H9 (cell line): ENCODE measurements around the gene GRK4. TPM values are rescaled to one million over a fixed set of nuclear protein-coding genes. Genes with fewer than 3 reads are reported as not detected.

ENCODE experiments used
- DNase-seq: peaks from one replicate; pipeline ENCODE4 v3.0.0-alpha.2; 2017
- H2AFZ ChIP-seq: one replicate; pipeline ENCODE4 v1.6.1; 2013; ENCODE audit warnings: mild to moderate bottlenecking, low read length, control low read depth, moderate library complexity
- H2AK5ac ChIP-seq: 2 replicates; pipeline ENCODE4 v1.6.1; 2013; ENCODE audit warnings: low read length, control low read depth, mixed read lengths; ENCODE audit not compliant: insufficient read length
- H2BK120ac ChIP-seq: one replicate; pipeline ENCODE4 v1.6.1; 2013; ENCODE audit warnings: low read depth, mild to moderate bottlenecking, low read length, control low read depth, inconsistent platforms; ENCODE audit not compliant: poor library complexity, severe bottlenecking
- H2BK12ac ChIP-seq: 2 replicates; pipeline ENCODE4 v1.6.1; 2013; ENCODE audit warnings: low read length, control low read depth, mixed read lengths, low read depth; ENCODE audit not compliant: insufficient read length
- H2BK15ac ChIP-seq: 2 replicates; pipeline ENCODE4 v1.6.1; 2013; ENCODE audit warnings: low read depth, low read length, control low read depth
- H2BK20ac ChIP-seq: one replicate; pipeline ENCODE4 v1.6.1; 2013; ENCODE audit warnings: low read depth, mild to moderate bottlenecking, low read length, control low read depth, inconsistent platforms; ENCODE audit not compliant: poor library complexity, severe bottlenecking
- H2BK5ac ChIP-seq: 2 replicates; pipeline ENCODE4 v1.6.1; 2013; ENCODE audit warnings: low read length, control low read depth, mixed read lengths; ENCODE audit not compliant: insufficient read length
- H3K14ac ChIP-seq: 2 replicates; pipeline ENCODE4 v1.6.1; 2013; ENCODE audit warnings: low read length, control low read depth; ENCODE audit not compliant: insufficient read depth
- H3K18ac ChIP-seq: 2 replicates; pipeline ENCODE4 v1.6.1; 2013; ENCODE audit warnings: low read depth, mild to moderate bottlenecking, mixed read lengths, low read length, control low read depth; ENCODE audit not compliant: insufficient read length
- H3K23ac ChIP-seq: 2 replicates; pipeline ENCODE4 v1.6.1; 2013; ENCODE audit warnings: low read length, control low read depth, mixed read lengths, low read depth; ENCODE audit not compliant: insufficient read length
- H3K23me2 ChIP-seq: 2 replicates; pipeline ENCODE4 v1.6.1; 2013; ENCODE audit warnings: low read depth, mild to moderate bottlenecking, mixed read lengths, low read length, control low read depth; ENCODE audit not compliant: insufficient read length, poor library complexity, severe bottlenecking
- H3K27ac ChIP-seq: 2 replicates; pipeline ENCODE4 v1.5.1; 2013; ENCODE audit warnings: low read length, control low read depth, mixed read lengths, low read depth; ENCODE audit not compliant: insufficient read length
- H3K27me3 ChIP-seq: 2 replicates; pipeline ENCODE4 v1.6.1; 2013; ENCODE audit warnings: low read length, control low read depth, inconsistent platforms; ENCODE audit not compliant: insufficient read depth
- H3K4ac ChIP-seq: 2 replicates; pipeline ENCODE4 v1.6.1; 2013; ENCODE audit warnings: low read depth, mild to moderate bottlenecking, control low read depth, inconsistent platforms, low read length, moderate library complexity
- H3K4me1 ChIP-seq: 2 replicates; pipeline ENCODE4 v1.6.1; 2013; ENCODE audit warnings: low read length, control low read depth, inconsistent platforms; ENCODE audit not compliant: insufficient read depth
- H3K4me2 ChIP-seq: 2 replicates; pipeline ENCODE4 v1.6.1; 2013; ENCODE audit warnings: low read length, control low read depth, mixed read lengths; ENCODE audit not compliant: insufficient read length, insufficient read depth
- H3K56ac ChIP-seq: 2 replicates; pipeline ENCODE4 v1.6.1; 2013; ENCODE audit warnings: low read depth, mild to moderate bottlenecking, mixed read lengths, low read length, control low read depth; ENCODE audit not compliant: insufficient read length
- H3K79me1 ChIP-seq: 2 replicates; pipeline ENCODE4 v1.6.1; 2013; ENCODE audit warnings: low read depth, mild to moderate bottlenecking, moderate library complexity, low read length, control low read depth, inconsistent platforms; ENCODE audit not compliant: insufficient read depth, poor library complexity, severe bottlenecking
- H3K79me2 ChIP-seq: 2 replicates; pipeline ENCODE4 v1.6.1; 2013; ENCODE audit warnings: low read length, control low read depth, inconsistent platforms; ENCODE audit not compliant: insufficient read depth
- H3K9ac ChIP-seq: 2 replicates; pipeline ENCODE4 v1.6.1; 2013; ENCODE audit warnings: low read length, control low read depth, mixed read lengths; ENCODE audit not compliant: insufficient read length; ENCODE audit errors: extremely low read depth
- H3K9me3 ChIP-seq: one replicate; pipeline ENCODE4 v1.6.1; 2013; ENCODE audit warnings: low read depth, low read length, inconsistent platforms; ENCODE audit not compliant: control insufficient read depth
- H3T11ph ChIP-seq: one replicate; pipeline ENCODE4 v1.6.1; 2013; ENCODE audit warnings: mild to moderate bottlenecking, low read length, control low read depth, inconsistent platforms
- H4K20me1 ChIP-seq: one replicate; pipeline ENCODE4 v1.6.1; 2013; ENCODE audit not compliant: control insufficient read depth, insufficient read length, insufficient read depth
- H4K5ac ChIP-seq: 2 replicates; pipeline ENCODE4 v1.6.1; 2013; ENCODE audit warnings: low read depth, mild to moderate bottlenecking, mixed read lengths, low read length, control low read depth; ENCODE audit not compliant: insufficient read length
- H4K8ac ChIP-seq: replicated peaks from 2 replicates; pipeline ENCODE4 v1.6.1; 2013; ENCODE audit warnings: low read length, control low read depth, mixed read lengths, low read depth; ENCODE audit not compliant: insufficient read length
- H4K91ac ChIP-seq: 2 replicates; pipeline ENCODE4 v1.6.1; 2013; ENCODE audit warnings: low read depth, mild to moderate bottlenecking, moderate library complexity, mixed read lengths, low read length, control low read depth; ENCODE audit not compliant: insufficient read length
- H3K27ac Mint-ChIP-seq, 3 experiments: 2 replicates in 2 of 3; 3 replicates in 1 of 3; pipeline ENCODE4 v1.8.0; 2020 to 2021; ENCODE audit warnings: mixed read lengths in 3 of 3, mild to moderate bottlenecking in 1 of 3, moderate library complexity in 1 of 3
- H3K27me3 Mint-ChIP-seq: 2 replicates; pipeline ENCODE4 v1.8.0; 2021; ENCODE audit warnings: low read depth, mild to moderate bottlenecking, moderate library complexity, mixed read lengths
- H3K36me3 Mint-ChIP-seq, 3 experiments: 2 replicates in 2 of 3; 3 replicates in 1 of 3; pipeline ENCODE4 v1.8.0; 2020 to 2021; ENCODE audit warnings: low read depth in 3 of 3, mixed read lengths in 3 of 3; ENCODE audit not compliant: insufficient read depth in 1 of 3
- H3K4me1 Mint-ChIP-seq, 2 experiments: 2 replicates each; pipeline ENCODE4 v1.8.0; 2020; ENCODE audit warnings: mixed read lengths in 2 of 2
- H3K4me3 Mint-ChIP-seq, 2 experiments: 2 replicates in 1 of 2; 3 replicates in 1 of 2; pipeline ENCODE4 v1.8.0; 2020 to 2021; ENCODE audit warnings: mild to moderate bottlenecking in 2 of 2, mixed read lengths in 2 of 2, moderate library complexity in 1 of 2
- H3K9me3 Mint-ChIP-seq, 2 experiments: 2 replicates in 1 of 2; 3 replicates in 1 of 2; pipeline ENCODE4 v1.8.0; 2020; ENCODE audit warnings: mild to moderate bottlenecking in 2 of 2, mixed read lengths in 2 of 2, moderate library complexity in 1 of 2
- CTCF ChIP-seq: fragments of 200-600 bp; sonication (generic); conservative IDR thresholded peaks from 3 replicates; pipeline ENCODE4 v1.8.0; 2021; ENCODE audit warnings: antibody characterized with exemption, mild to moderate bottlenecking
- WGBS: extraction: QIAGEN DNeasy Blood & Tissue Kit; methylation state at CpG from one replicate; pipeline ENCODE4 v1.1.7; 2013; ENCODE audit warnings: missing lambda C conversion rate, low lambda C conversion rate, mixed read lengths; ENCODE audit not compliant: insufficient read length; ENCODE audit errors: extremely low coverage; 5-methylcytosine and 5-hydroxymethylcytosine counted together
- total RNA-seq: library from RNA; stranded (reverse); gene quantifications from 2 replicates; pipeline ENCODE4 v1.2.1, GENCODE V29; 2021

GRK4 gene
- total RNA-seq, 1 experiment from 2014 or later: 4.8 TPM

GRCh38 chr4:3065551-3065950 is 102.2 kb downstream of the GRK4 start:
- Mint-ChIP-seq H3K4me3 (no peak overlapping the region), H3K27me3 (peaks cover 11% of the 10 kb centered on the region), H3K9me3 (peaks cover 0 to 6% of the 10 kb centered on the region in 2 experiments; a peak in 2 of 5 replicates), H3K36me3 (no peaks in the 10 kb centered on the region), H3K4me1 (peaks cover 6 to 15% of the 10 kb centered on the region in 2 experiments; a peak in 2 of 4 replicates), H3K27ac (no peak overlapping the region)
- no peak overlapping the region for H2BK20ac ChIP-seq
- H3K27ac ChIP-seq: no peak overlapping the region
- H2AK5ac ChIP-seq: no peak overlapping the region
- no peak overlapping the region for H3T11ph ChIP-seq
- H4K91ac ChIP-seq: no peak overlapping the region
- TF ChIP-seq CTCF: no peak
- H2BK5ac ChIP-seq: no peak overlapping the region
- H3K18ac ChIP-seq: no peak overlapping the region
- no peak overlapping the region for H4K5ac ChIP-seq
- H2BK12ac ChIP-seq: no peak overlapping the region
- no peaks in the 10 kb centered on the region for H3K4me1 ChIP-seq
- H3K79me2 ChIP-seq: no peaks in the 10 kb centered on the region
- H3K9me3 ChIP-seq: no peaks in the 10 kb centered on the region
- no peak overlapping the region for H3K4ac ChIP-seq
- no peak overlapping the region for H3K4me2 ChIP-seq
- no peak overlapping the region for H2BK15ac ChIP-seq
- no peak overlapping the region for H3K9ac ChIP-seq
- WGBS: no CpG with 5 or more reads among the region's 3 CpGs
- no peak overlapping the region for H3K56ac ChIP-seq
- H2BK120ac ChIP-seq: no peak overlapping the region
- no peak overlapping the region for H4K8ac ChIP-seq
- no peak overlapping the region for H3K23ac ChIP-seq
- no peaks in the 10 kb centered on the region for H3K79me1 ChIP-seq
- H3K23me2 ChIP-seq: no peaks in the 10 kb centered on the region
- H3K27me3 ChIP-seq: no peaks in the 10 kb centered on the region; the same call in 1 of the 2 replicates
- H3K14ac ChIP-seq: no peak overlapping the region
- H4K20me1 ChIP-seq: no peaks in the 10 kb centered on the region
- DNase-seq: no peak
- no peak overlapping the region for H2AFZ ChIP-seq
